B cell (primary cell): Measurements from ENCODE around the gene PREX1. TPM values are rescaled to one million over a fixed set of nuclear protein-coding genes. Genes with fewer than 3 reads are reported as not detected.
A peak's percentile ranks its signal among the peaks of the same experiment; 100 is the strongest.

Source experiments
- ATAC-seq: fragments of 200-7000 bp; cut with Tn5 transposase; one replicate; pipeline ENCODE4 v1.10.0; 2021; ENCODE audit warnings: low read depth, mild to moderate bottlenecking, moderate number of reproducible peaks, moderate library complexity
- CTCF ChIA-PET: fragments of 350-600 bp; sonication (Branson Sonifier 250); formaldehyde crosslinking; loops from one replicate; lab custom pipeline; 2021; ENCODE audit warnings: antibody characterized with exemption, inconsistent platforms; lab: Charles Lee
- POLR2A ChIA-PET: fragments of 350-600 bp; sonication (Branson Sonifier 250); formaldehyde crosslinking; loops from one replicate; lab custom pipeline; 2021; ENCODE audit warnings: antibody characterized with exemption; lab: Charles Lee
- DNase-seq: peaks from one replicate; pipeline ENCODE4 v3.0.0; 2013
- H2AFZ ChIP-seq: 2 replicates; pipeline ENCODE4 v1.6.1; 2012; ENCODE audit warnings: mild to moderate bottlenecking, low read depth, low read length; ENCODE audit not compliant: insufficient read depth, poor library complexity, severe bottlenecking
- H3K27ac ChIP-seq, 2 donors: 1 replicate in 1 of 2; 2 replicates in 1 of 2; pipeline ENCODE4 v1.5.1; 2012 to 2013; ENCODE audit warnings: low read length in 2 of 2, mild to moderate bottlenecking in 2 of 2, moderate library complexity in 1 of 2
- H3K27me3 ChIP-seq, 4 experiments: fragments of 200-600 bp in 1 of 4; sonication (generic) in 1 of 4; replicated peaks in 1 of 4; 1 replicate in 2 of 4; 2 replicates in 2 of 4; pipeline versions ENCODE4 v1.6.1 to v1.7.0; 2013 to 2016; ENCODE audit warnings: low read length in 3 of 4, mild to moderate bottlenecking in 2 of 4, mixed read lengths in 1 of 4, moderate library complexity in 1 of 4; ENCODE audit not compliant: insufficient read depth in 4 of 4, control insufficient read depth in 3 of 4; ENCODE audit errors: control extremely low read depth in 1 of 4
- H3K36me3 ChIP-seq, 2 experiments: replicated peaks in 1 of 2; 1 replicate in 1 of 2; 2 replicates in 1 of 2; pipeline versions ENCODE4 v1.6.1 to v1.7.1; 2013; ENCODE audit warnings: low read length in 1 of 2; ENCODE audit not compliant: insufficient read depth in 2 of 2, control insufficient read depth in 1 of 2; ENCODE audit errors: control extremely low read depth in 1 of 2, extremely low read depth in 1 of 2
- H3K4me1 ChIP-seq, 2 donors: fragments of 200-600 bp in 1 of 2; sonication (generic) in 1 of 2; 1 replicate in 1 of 2; 2 replicates in 1 of 2; pipeline versions ENCODE4 v1.5.1 to v1.6.1; 2013 to 2017; ENCODE audit warnings: low read length in 2 of 2; ENCODE audit not compliant: control insufficient read depth in 2 of 2, insufficient read depth in 2 of 2
- H3K4me2 ChIP-seq: replicated peaks from 2 replicates; pipeline ENCODE3; 2012; ENCODE audit warnings: mild to moderate bottlenecking, low read depth, low read length; ENCODE audit not compliant: poor library complexity, severe bottlenecking
- H3K4me3 ChIP-seq, 5 experiments: fragments of 200-600 bp in 1 of 5; sonication (generic) in 1 of 5; 1 replicate in 3 of 5; 2 replicates in 2 of 5; pipeline versions ENCODE4 v1.5.1 to v1.7.0; 2011 to 2016; ENCODE audit warnings: low read length in 4 of 5, mild to moderate bottlenecking in 4 of 5, low read depth in 2 of 5, control low read depth in 1 of 5, moderate library complexity in 1 of 5; ENCODE audit not compliant: insufficient read depth in 1 of 5; ENCODE audit errors: control extremely low read depth in 1 of 5, extremely low read depth in 1 of 5
- H3K79me2 ChIP-seq: fragments of 200-600 bp; sonication (generic); one replicate; pipeline ENCODE4 v1.6.0; 2016; ENCODE audit warnings: low read length; ENCODE audit not compliant: control insufficient read depth, insufficient read depth
- H3K9ac ChIP-seq: fragments of 200-600 bp; sonication (generic); 2 replicates; pipeline ENCODE4 v1.6.1; 2017; ENCODE audit warnings: mild to moderate bottlenecking, low read length, moderate library complexity
- H3K9me3 ChIP-seq, 3 donors: one replicate each; pipeline versions ENCODE4 v1.6.1 to v1.7.1; 2013; ENCODE audit warnings: low read length in 2 of 3; ENCODE audit not compliant: control insufficient read depth in 2 of 3, insufficient read depth in 1 of 3; ENCODE audit errors: control extremely low read depth in 1 of 3
- H4K20me1 ChIP-seq: 2 replicates; pipeline ENCODE4 v1.6.0; 2012; ENCODE audit warnings: mild to moderate bottlenecking, low read length; ENCODE audit not compliant: insufficient read depth, control insufficient read depth, poor library complexity, severe bottlenecking
- H3K27ac Mint-ChIP-seq: one replicate; pipeline ENCODE4 v1.8.0; 2021; ENCODE audit warnings: mixed read lengths
- H3K27me3 Mint-ChIP-seq: one replicate; pipeline ENCODE4 v1.8.0; 2021; ENCODE audit warnings: mixed read lengths
- H3K4me1 Mint-ChIP-seq: one replicate; pipeline ENCODE4 v1.8.0; 2021; ENCODE audit warnings: mixed read lengths
- H3K4me3 Mint-ChIP-seq: one replicate; pipeline ENCODE4 v1.8.0; 2021; ENCODE audit warnings: mixed read lengths
- H3K9me3 Mint-ChIP-seq: one replicate; pipeline ENCODE4 v1.8.0; 2022; ENCODE audit warnings: mixed read lengths; ENCODE audit not compliant: insufficient read depth
- EZH2 ChIP-seq: IDR thresholded peaks from 2 replicates; pipeline ENCODE4 v1.6.1; 2012; ENCODE audit warnings: borderline replicate concordance, low read depth, mild to moderate bottlenecking, moderate library complexity, low read length; ENCODE audit not compliant: insufficient read depth, poor library complexity, severe bottlenecking
- WGBS: methylation state at CpG from one replicate; pipeline ENCODE4 v1.1.5; 2013; ENCODE audit warnings: missing lambda C conversion rate; ENCODE audit not compliant: insufficient coverage; 5-methylcytosine and 5-hydroxymethylcytosine counted together
- intact Hi-C: fragments of 100-400 bp; cut with micrococcal nuclease; formaldehyde crosslinking; loops from one replicate; pipeline ENCODE4 v1.10.0; 2022
- polyA plus RNA-seq: library from polyadenylated mRNA; depleted of rRNA; stranded (reverse); fragments of >200 nt; gene quantifications from 2 replicates; pipeline ENCODE4 v1.2.3, GENCODE V29; 2012
- total RNA-seq, 2 donors: library from RNA; stranded (reverse); fragments of 120-200 nt in 1 of 2; gene quantifications; 1 replicate in 1 of 2; 2 replicates in 1 of 2; pipeline versions ENCODE4 v1.2.3 to v1.2.4, GENCODE V29; 2013 to 2022
- TF ChIP-seq, protein P1 (sequence below): fragments of 200-600 bp; IDR thresholded peaks from one replicate; pipeline ENCODE4 v1.8.0; 2022; ENCODE audit warnings: antibody characterized with exemption, mild to moderate bottlenecking

The PREX1 gene
- total and polyA plus RNA-seq, 2 donors (not counting 1 experiment from before 2014, with no cell fraction given), result 79.1 to 99.4 TPM

DNA sequence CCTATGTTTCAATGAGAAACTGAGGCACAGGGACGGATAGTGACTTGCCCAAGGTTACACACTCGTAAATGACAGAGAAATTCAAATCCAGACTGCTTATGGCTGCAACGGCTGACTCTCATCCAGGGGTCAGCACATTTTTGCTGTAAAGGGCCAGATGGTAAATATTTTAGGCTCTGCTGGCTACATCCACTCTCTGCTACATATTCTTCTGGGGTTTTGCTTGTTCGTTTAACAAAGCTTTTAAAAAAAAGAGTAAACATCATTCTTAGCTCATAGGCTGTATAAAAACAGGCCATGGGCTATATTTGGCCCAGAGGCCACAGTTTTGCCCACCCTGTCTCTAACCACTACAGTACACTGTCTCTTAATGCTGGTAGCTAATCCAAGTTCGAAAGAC, 103.4 kb downstream of the PREX1 start:
- ATAC-seq (no peak), DNase-seq (no peak)
- Histone ChIP-seq H3K27me3 (no peaks in the 10 kb centered on the region), H3K79me2 (peaks cover 29% of the 10 kb centered on the region), H2AFZ (no peak overlapping the region), H3K4me3 (no peak overlapping the region), H3K36me3 (peaks cover 0 to 50% of the 10 kb centered on the region in 2 experiments), H4K20me1 (peaks cover 64% of the 10 kb centered on the region), H3K4me1 (peaks cover 49 to 53% of the 10 kb centered on the region in 2 donors), H3K9me3 (peaks cover 0 to 27% (median 0%) of the 10 kb centered on the region in 3 donors), H3K4me2 (no peak overlapping the region), H3K27ac (peak overlapping the region in 1 of 2 donors; percentile 80), H3K9ac (no peak overlapping the region)
- H3K4me1 Mint-ChIP-seq, result peaks cover 58% of the 10 kb centered on the region
- H3K4me3 Mint-ChIP-seq, result no peak overlapping the region
- CTCF ChIA-PET, result interaction anchor here (1.0 to 2.7 kb wide), 3 partner anchors 12 to 181 kb away, joined by 3 to 12 read pairs (median 8); no protein-coding TSS in a partner anchor
- 93% methylated on average over 5 of the region's 5 CpGs for WGBS
- TF ChIP-seq EZH2, result no peak
- TF ChIP-seq, protein P1, sequence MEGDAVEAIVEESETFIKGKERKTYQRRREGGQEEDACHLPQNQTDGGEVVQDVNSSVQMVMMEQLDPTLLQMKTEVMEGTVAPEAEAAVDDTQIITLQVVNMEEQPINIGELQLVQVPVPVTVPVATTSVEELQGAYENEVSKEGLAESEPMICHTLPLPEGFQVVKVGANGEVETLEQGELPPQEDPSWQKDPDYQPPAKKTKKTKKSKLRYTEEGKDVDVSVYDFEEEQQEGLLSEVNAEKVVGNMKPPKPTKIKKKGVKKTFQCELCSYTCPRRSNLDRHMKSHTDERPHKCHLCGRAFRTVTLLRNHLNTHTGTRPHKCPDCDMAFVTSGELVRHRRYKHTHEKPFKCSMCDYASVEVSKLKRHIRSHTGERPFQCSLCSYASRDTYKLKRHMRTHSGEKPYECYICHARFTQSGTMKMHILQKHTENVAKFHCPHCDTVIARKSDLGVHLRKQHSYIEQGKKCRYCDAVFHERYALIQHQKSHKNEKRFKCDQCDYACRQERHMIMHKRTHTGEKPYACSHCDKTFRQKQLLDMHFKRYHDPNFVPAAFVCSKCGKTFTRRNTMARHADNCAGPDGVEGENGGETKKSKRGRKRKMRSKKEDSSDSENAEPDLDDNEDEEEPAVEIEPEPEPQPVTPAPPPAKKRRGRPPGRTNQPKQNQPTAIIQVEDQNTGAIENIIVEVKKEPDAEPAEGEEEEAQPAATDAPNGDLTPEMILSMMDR, result no peak
- intact Hi-C loops, result loop anchor here (5.0 kb wide), 2 partner anchors 63 to 183 kb away; no protein-coding TSS in a partner anchor
- no peaks in the 10 kb centered on the region for H3K9me3 Mint-ChIP-seq
- H3K27ac Mint-ChIP-seq, result peak overlapping the region; percentile 84
- POLR2A ChIA-PET, result interaction anchor here (1.0 kb wide), 1 partner anchor 12 kb away, joined by 3 read pairs; no protein-coding TSS in a partner anchor
- H3K27me3 Mint-ChIP-seq, result no peaks in the 10 kb centered on the region
